Activated CD4-positive, alpha-beta T cell treated with anti-CD3 and anti-CD28 coated beads for 1 hour (primary cell): Measurements from ENCODE around the gene PLIN1.

Experiments used
- DNase-seq: peaks from one replicate; pipeline ENCODE4 v3.0.0-alpha.2; 2020

Gene PLIN1

GRCh38 chr15:89670971-89671560 lies 8.1 kb downstream of the PLIN1 start:
- no peak for DNase-seq

- no peak for DNase-seq
These were observed 9.2 kb downstream of the PLIN1 start for GRCh38 chr15:89669941-89670340.

- no peak for DNase-seq
These were observed 9.8 kb downstream of the PLIN1 start for GRCh38 chr15:89669309-89669865.

DNA sequence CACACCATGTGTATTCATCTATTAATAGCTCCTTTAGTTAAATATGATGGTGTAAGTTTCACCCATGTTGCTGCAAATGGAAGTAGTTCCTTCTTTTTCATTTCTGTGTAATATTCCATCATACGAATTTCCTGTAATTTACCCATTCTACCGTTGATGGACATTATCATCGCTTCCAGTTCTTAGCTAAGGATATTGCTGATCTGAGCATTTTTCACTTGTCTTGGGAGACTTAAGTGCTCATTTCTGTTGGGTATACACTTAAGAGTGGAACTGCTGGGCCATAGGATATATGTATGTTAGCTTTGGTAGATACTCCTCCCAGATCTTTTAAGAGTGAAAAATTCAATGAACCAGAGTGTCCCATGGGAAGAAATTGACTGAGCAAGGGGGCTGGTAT lies 11.0 kb downstream of the PLIN1 start:
- no peak for DNase-seq

GRCh38 chr15:89667706-89667960 lies 11.5 kb downstream of the PLIN1 start:
- no peak for DNase-seq

GRCh38 chr15:89666858-89667705 lies 12.1 kb downstream of the PLIN1 start:
- no peak for DNase-seq

DNA sequence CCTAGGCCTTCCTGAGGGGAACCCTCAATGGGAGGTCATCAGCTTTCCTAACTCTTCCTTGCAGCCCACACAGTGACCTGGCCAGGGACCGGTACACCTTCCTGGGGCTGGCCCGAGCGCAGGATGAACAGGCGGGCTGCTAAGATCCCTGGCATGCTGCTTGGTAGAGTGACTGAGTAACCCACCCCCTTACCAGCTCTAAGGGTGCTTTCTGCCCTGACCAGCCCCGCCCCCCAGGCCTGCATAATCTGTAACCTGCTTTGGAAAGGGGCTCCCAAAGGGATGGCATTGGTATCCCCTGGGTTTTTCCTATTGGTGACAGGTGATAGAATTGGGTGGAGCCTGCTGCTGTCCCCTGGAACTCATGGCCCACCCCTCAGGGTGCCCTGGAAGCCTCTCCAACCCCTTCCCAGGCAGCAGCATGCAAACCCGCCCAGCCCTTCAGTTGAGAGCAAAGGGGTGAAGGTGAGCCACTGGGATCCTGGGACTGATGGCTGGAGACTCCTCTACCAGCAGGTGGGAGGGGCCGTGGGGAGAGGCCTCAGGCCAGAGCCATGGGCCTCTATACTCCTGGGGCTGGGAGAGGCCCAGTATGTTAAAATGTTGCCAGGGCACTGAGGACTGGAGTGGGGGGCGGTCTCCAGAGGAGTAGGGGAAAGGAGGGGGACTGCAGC lies 12.8 kb downstream of the PLIN1 start:
- DNase-seq, result no peak

GRCh38 chr15:89665449-89666181 lies 13.6 kb downstream of the PLIN1 start:
- DNase-seq, result no peak

- no peak for DNase-seq
These were observed 14.5 kb downstream of the PLIN1 start for GRCh38 chr15:89664441-89665350.

DNA sequence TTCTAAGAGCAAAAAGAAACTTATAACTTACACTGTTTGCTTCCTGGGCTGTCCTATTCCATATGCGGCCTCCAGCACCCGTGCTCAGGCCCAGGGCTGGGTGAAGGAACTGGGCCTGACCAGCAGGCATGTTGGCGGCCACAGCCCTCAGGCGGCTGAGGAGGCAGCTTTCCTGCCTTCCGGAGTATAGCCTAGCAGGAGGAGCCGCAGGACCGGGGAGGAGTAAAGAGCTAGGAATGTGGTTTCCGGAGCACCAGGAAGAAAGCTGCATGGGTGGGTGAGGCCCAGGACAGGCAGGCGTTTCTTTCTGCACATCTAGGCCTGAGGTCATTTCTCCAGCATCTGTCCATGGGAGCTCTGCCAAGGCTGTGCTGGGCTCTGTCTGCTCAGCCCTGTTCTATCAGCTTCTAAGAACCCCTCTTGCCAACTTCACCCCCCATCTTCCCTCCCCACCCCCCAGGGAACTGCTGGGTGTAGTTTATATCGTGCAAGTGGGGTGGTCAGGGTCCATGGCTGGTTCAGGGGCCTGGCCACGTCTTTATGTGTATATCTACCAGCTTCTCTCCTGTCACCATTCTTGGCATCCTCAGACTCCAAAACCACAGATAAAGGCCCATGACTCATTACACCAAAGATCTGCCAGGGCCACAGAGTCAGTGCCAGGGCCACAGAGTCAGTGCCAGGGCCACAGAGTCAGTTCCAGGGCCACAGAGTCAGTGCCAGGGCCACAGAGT lies 16.1 kb downstream of the PLIN1 start:
- no peak for DNase-seq

DNA sequence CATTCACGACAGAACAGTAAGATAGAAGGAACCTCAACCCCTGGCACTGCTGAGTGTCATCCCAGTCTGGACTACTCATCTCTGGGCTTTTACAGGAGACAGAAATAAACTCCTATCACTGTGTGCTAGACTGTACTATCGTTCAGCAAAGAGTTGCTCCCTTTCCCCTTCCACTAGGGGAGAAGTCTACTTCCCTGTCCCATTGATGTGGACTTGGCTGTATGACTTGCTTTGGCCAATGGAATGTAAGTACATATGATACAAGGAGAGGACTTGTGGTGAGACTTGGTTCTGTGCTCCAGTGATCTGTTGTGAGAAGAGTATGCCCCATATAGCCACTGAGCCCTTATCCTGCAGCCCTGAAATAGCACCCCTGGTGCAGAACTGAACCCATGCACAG lies 18.6 kb downstream of the PLIN1 start:
- no peak for DNase-seq

DNA sequence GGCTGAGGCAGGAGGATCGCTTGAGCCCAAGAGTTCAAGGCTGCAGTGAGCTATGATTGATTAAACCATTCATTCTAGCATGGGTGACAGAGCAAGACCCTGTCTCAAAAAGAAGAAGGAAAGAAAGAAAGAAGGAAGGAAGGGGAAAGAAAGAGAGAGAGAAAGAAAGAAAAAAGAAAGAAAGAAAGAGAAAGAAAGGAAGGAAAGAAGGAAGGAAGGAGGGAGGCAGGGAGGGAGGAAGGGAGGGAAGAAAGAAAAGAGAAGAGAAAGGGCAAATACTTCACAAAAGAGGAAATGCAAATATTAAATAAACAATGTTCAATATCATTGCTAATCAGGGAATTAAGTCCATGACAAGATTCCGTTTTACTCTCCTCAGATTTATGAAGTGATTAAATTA lies 19.9 kb downstream of the PLIN1 start:
- DNase-seq, result no peak

DNA sequence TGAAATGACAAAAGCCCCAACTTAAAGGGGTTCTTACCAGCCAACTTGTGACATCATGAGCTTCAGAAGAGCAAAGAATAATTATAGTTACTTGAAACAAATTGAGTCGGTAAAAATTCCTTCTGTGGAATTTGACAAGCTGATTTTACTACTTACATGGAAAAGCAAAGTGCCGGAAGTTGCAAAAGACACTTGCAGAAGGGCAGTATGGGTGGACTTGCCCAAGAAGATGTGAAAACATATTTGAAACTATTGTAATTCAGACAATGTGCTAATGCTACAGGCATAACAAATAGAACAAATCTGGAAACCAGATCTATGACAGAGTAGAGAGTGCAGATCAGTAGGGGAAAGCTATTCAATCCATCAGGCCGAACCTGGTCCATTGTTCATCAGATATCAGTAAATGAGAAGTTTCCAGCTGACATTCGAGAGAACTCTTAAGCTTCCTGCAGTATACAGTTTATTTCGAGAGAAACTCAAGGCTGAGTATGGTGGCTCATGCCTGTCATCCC lies 21.4 kb downstream of the PLIN1 start:
- DNase-seq, result no peak

- DNase-seq, result no peak
These were observed 22.9 kb downstream of the PLIN1 start for GRCh38 chr15:89656116-89656815.

DNA sequence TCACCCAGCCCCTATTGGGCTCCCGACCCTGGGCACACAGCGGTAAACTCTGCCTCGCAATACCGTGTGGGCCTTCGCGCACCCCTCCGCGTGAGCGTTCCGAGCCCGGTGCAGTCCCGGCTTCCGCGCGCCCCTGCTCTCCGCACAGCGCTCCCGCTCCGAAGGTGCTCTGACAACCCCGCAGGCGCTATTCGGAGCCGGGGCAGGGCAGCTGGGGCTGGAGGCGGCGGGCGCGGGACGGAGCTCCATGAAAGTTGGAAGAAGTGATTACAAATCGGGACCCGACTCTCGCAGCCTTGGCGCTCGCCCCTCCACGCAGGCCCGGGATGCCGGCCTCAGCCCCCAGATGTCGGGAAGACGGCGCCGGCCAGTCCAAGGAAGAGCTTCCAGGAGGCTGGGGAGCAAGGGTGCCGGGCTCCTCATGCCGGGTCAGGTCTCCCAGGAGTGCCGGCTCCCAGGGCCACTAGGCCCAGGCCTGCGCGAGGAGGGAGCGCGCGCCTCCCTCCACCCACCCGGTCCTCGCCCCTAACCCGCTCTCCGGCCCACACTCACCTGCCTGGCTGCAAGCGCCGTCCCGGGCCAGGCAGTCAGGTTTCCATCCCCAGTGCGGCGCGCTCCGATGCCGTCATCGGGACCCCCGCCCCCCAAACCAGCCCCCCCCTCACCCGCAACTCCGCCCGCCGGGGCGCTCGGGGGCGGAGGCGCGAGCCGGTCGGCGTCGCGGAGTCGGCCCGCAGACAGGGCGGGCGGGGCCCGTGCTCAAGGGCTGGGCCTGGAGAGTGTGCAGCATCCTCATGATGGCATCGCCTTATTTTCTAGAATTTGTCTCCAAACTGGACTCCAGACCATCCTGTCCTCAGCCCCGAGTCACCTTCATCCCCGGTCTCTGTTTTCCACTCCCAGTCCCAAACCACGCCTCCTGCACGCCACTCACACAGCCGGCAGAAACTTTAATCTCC lies 24.0 kb downstream of the PLIN1 start, which contains the start of gene KIF7:
Gene KIF7, minus strand, starts transcription at position 621 of the 959 bp plus-strand sequence. CDS start 2,537 bp downstream, outside the sequence.
- DNase-seq, result no peak

DNA sequence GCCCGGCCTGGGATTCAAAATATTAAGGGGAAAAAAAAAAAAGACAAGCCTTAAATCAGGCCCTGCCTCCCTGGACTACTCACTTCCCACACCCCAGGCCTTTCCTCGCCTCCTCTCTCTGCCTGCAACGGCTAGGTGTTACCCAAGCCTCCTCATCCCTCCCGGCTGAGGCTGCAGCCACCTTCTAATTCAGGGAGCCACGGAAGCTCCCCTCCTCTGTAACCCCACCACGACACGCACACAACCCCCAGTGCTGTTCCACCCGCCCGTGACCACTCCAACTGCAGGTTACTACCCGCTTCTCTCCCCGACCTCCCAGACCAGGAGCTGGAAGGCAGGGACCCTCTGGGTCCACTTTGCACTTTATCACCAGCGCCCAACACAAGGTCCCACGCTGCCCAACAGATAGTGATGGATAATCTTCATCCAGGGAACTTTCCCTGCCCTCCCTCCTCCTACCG lies 24.8 kb downstream of the PLIN1 start:
- DNase-seq, result no peak

- no peak for DNase-seq
These were observed 25.6 kb downstream of the PLIN1 start for GRCh38 chr15:89653578-89653977.

DNA sequence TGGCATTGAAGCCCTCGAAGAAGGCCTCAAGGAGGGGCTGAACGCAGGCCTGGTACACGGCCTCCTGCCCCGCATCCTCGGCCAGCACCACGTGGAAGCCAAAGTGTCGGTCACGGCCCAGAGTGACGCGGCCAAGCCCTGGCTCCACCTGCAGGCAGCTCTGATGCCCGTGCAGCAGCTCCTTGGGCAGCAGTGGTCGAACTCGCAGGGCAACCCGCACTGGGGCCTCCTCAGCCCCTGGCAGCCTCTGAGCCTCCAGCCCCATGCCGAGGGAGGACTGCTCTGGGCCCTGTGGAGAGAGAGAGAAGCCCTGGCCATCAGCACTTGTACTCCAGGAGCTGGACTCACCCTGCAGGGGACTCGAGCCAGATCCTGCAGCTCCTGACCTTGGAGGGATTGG lies 26.5 kb downstream of the PLIN1 start:
- no peak for DNase-seq

- DNase-seq, result no peak
These were observed 27.0 kb downstream of the PLIN1 start for GRCh38 chr15:89652131-89652530.
